H1 (cell line): ENCODE results near the gene INTS1.

Experiments used
- CREB1 ChIP-seq: IDR thresholded peaks from 2 replicates; pipeline ENCODE4 v1.6.1; 2012; ENCODE audit warnings: inconsistent platforms
- SP4 ChIP-seq: IDR thresholded peaks from 2 replicates; pipeline ENCODE4 v1.6.1; 2012; ENCODE audit warnings: low read length, inconsistent platforms
- SRF ChIP-seq: IDR thresholded peaks from 2 replicates; pipeline ENCODE4 v1.6.1; 2011; ENCODE audit warnings: mild to moderate bottlenecking, low read depth, low read length, moderate library complexity
- TF ChIP-seq, protein P1 (sequence below), 3 experiments: IDR thresholded peaks; 1 replicate in 2 of 3; 2 replicates in 1 of 3; pipeline versions ENCODE4 v1.5.1 to v1.6.1; 2011; ENCODE audit warnings: low read length in 3 of 3, mild to moderate bottlenecking in 3 of 3, inconsistent platforms in 2 of 3, low read depth in 1 of 3, moderate library complexity in 1 of 3; ENCODE audit not compliant: insufficient read depth in 1 of 3; ENCODE audit errors: control extremely low read depth in 1 of 3

DNA sequence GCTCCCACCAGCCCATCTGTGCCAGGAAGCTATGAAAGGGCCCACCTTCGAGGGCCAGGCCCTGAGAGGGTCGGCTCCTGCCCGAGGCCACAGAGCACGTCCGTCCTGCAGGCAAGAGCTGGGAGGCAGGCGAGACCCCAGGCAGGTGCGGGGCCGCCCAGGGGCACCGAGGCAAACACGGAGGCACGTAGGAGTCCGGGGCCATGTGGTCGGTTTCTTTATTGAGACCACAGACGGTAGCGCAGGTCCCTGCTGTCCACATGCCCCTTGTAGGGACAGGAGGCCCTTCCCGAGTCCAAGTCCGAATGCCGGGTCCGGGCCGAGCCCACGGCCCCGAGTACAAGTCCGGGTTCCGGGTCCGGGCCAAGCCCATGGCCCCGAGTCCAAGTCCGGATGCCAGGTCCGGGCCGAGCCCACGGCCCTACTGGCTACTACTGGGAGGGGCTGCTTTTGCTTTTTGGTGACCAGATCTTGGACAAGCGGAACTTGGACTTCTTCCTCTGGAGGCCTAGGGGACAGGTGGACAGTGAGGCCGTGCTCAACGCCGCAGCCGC lies 69.9 kb downstream of the INTS1 start:
- TF ChIP-seq CREB1, result no peak
- no peak for TF ChIP-seq SP4
- TF ChIP-seq SRF, result no peak
- TF ChIP-seq, protein P1, sequence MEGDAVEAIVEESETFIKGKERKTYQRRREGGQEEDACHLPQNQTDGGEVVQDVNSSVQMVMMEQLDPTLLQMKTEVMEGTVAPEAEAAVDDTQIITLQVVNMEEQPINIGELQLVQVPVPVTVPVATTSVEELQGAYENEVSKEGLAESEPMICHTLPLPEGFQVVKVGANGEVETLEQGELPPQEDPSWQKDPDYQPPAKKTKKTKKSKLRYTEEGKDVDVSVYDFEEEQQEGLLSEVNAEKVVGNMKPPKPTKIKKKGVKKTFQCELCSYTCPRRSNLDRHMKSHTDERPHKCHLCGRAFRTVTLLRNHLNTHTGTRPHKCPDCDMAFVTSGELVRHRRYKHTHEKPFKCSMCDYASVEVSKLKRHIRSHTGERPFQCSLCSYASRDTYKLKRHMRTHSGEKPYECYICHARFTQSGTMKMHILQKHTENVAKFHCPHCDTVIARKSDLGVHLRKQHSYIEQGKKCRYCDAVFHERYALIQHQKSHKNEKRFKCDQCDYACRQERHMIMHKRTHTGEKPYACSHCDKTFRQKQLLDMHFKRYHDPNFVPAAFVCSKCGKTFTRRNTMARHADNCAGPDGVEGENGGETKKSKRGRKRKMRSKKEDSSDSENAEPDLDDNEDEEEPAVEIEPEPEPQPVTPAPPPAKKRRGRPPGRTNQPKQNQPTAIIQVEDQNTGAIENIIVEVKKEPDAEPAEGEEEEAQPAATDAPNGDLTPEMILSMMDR (IDR thresholded peaks at IDR 0.05; ENCODE audit: control extremely low read depth in 1 of 3, insufficient read depth in 1 of 3, low read depth in 1 of 3, low read length in 3 of 3), result no peak
